HEK293 (cell line): Measurements from ENCODE around the gene ST6GAL1.

Experiments used
- GFI1B ChIP-seq: fragments of 450-650 bp; formaldehyde crosslinking; IDR thresholded peaks from 2 replicates; pipeline ENCODE4 v1.5.1; 2016; ENCODE audit warnings: missing biosample characterization, missing genetic modification characterization
- KLF1 ChIP-seq: fragments of 450-650 bp; formaldehyde crosslinking; IDR thresholded peaks from 2 replicates; pipeline ENCODE4 v1.5.1; 2016; ENCODE audit warnings: missing biosample characterization, missing genetic modification characterization
- KLF16 ChIP-seq: fragments of 450-650 bp; formaldehyde crosslinking; IDR thresholded peaks from 2 replicates; pipeline ENCODE4 v1.5.1; 2017; ENCODE audit warnings: missing biosample characterization, missing genetic modification characterization
- OVOL3 ChIP-seq: fragments of 450-650 bp; formaldehyde crosslinking; IDR thresholded peaks from 2 replicates; pipeline ENCODE4 v1.5.1; 2016; ENCODE audit warnings: missing biosample characterization, missing genetic modification characterization
- RBAK ChIP-seq: fragments of 450-650 bp; formaldehyde crosslinking; IDR thresholded peaks from 2 replicates; pipeline ENCODE4 v1.5.1; 2016; ENCODE audit warnings: missing biosample characterization, missing genetic modification characterization
- TCF7L2 ChIP-seq: IDR thresholded peaks from 2 replicates; pipeline ENCODE4 v1.6.1; 2011; ENCODE audit warnings: low read depth, mild to moderate bottlenecking, inconsistent platforms, low read length, moderate library complexity, borderline replicate concordance
- ZNF521 ChIP-seq: fragments of 450-650 bp; formaldehyde crosslinking; IDR thresholded peaks from 2 replicates; pipeline ENCODE4 v1.5.1; 2017; ENCODE audit warnings: missing biosample characterization, mild to moderate bottlenecking, missing genetic modification characterization
- ZNF548 ChIP-seq: fragments of 450-650 bp; formaldehyde crosslinking; IDR thresholded peaks from 2 replicates; pipeline ENCODE4 v1.5.1; 2016; ENCODE audit warnings: missing biosample characterization, missing genetic modification characterization
- ZNF561 ChIP-seq: fragments of 450-650 bp; IDR thresholded peaks from 2 replicates; pipeline ENCODE4 v1.5.1; 2018; ENCODE audit warnings: missing biosample characterization, missing genetic modification characterization, borderline replicate concordance
- ZNF701 ChIP-seq: fragments of 450-650 bp; formaldehyde crosslinking; IDR thresholded peaks from 2 replicates; pipeline ENCODE4 v1.5.1; 2016; ENCODE audit warnings: missing biosample characterization, missing genetic modification characterization
- TF ChIP-seq, protein P1 (sequence below): fragments of 450-650 bp; formaldehyde crosslinking; IDR thresholded peaks from 2 replicates; pipeline ENCODE4 v1.5.1; 2017; ENCODE audit warnings: missing biosample characterization, missing genetic modification characterization
- TF ChIP-seq, protein P2 (sequence below): fragments of 450-650 bp; formaldehyde crosslinking; IDR thresholded peaks from 2 replicates; pipeline ENCODE4 v1.5.1; 2016; ENCODE audit warnings: missing biosample characterization, missing genetic modification characterization
- TF ChIP-seq, protein P3 (sequence below): fragments of 450-650 bp; formaldehyde crosslinking; IDR thresholded peaks from 2 replicates; pipeline ENCODE4 v1.5.1; 2016; ENCODE audit warnings: missing biosample characterization, missing genetic modification characterization

DNA sequence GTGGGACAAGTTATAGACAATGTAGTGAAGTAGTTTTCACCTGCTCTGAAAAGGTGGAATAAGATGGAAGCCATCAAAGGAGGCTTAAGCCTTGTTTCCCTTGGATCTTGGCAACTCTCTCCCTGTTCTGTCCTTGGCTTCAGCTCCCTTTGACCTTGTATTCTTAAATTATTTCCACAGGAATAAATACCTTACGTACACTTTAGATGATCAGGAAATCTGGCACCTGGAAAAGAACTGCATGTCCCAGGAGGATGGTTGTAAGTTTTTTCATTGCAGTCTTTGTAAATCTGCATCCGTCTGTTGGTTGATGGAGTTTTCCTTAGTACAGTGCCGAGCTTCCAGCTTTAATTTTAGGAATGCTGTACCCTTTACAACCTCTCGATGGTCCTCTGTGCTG lies 11.8 kb downstream of the ST6GAL1 start:
- TF ChIP-seq KLF16 (tag by site-specific recombination) (no peak), ZNF561 (tag by site-specific recombination) (no peak), ZNF548 (tag by site-specific recombination) (no peak), ZNF521 (no peak), KLF1 (no peak), OVOL3 (tag by site-specific recombination) (no peak), RBAK (tag by site-specific recombination) (no peak), GFI1B (tag by site-specific recombination) (no peak), TCF7L2 (no peak), ZNF701 (no peak)
- TF ChIP-seq, protein P1, sequence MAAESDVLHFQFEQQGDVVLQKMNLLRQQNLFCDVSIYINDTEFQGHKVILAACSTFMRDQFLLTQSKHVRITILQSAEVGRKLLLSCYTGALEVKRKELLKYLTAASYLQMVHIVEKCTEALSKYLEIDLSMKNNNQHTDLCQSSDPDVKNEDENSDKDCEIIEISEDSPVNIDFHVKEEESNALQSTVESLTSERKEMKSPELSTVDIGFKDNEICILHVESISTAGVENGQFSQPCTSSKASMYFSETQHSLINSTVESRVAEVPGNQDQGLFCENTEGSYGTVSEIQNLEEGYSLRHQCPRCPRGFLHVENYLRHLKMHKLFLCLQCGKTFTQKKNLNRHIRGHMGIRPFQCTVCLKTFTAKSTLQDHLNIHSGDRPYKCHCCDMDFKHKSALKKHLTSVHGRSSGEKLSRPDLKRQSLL = no peak
- TF ChIP-seq, protein P2, sequence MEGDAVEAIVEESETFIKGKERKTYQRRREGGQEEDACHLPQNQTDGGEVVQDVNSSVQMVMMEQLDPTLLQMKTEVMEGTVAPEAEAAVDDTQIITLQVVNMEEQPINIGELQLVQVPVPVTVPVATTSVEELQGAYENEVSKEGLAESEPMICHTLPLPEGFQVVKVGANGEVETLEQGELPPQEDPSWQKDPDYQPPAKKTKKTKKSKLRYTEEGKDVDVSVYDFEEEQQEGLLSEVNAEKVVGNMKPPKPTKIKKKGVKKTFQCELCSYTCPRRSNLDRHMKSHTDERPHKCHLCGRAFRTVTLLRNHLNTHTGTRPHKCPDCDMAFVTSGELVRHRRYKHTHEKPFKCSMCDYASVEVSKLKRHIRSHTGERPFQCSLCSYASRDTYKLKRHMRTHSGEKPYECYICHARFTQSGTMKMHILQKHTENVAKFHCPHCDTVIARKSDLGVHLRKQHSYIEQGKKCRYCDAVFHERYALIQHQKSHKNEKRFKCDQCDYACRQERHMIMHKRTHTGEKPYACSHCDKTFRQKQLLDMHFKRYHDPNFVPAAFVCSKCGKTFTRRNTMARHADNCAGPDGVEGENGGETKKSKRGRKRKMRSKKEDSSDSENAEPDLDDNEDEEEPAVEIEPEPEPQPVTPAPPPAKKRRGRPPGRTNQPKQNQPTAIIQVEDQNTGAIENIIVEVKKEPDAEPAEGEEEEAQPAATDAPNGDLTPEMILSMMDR (tag by site-specific recombination) = no peak
- TF ChIP-seq, protein P3, sequence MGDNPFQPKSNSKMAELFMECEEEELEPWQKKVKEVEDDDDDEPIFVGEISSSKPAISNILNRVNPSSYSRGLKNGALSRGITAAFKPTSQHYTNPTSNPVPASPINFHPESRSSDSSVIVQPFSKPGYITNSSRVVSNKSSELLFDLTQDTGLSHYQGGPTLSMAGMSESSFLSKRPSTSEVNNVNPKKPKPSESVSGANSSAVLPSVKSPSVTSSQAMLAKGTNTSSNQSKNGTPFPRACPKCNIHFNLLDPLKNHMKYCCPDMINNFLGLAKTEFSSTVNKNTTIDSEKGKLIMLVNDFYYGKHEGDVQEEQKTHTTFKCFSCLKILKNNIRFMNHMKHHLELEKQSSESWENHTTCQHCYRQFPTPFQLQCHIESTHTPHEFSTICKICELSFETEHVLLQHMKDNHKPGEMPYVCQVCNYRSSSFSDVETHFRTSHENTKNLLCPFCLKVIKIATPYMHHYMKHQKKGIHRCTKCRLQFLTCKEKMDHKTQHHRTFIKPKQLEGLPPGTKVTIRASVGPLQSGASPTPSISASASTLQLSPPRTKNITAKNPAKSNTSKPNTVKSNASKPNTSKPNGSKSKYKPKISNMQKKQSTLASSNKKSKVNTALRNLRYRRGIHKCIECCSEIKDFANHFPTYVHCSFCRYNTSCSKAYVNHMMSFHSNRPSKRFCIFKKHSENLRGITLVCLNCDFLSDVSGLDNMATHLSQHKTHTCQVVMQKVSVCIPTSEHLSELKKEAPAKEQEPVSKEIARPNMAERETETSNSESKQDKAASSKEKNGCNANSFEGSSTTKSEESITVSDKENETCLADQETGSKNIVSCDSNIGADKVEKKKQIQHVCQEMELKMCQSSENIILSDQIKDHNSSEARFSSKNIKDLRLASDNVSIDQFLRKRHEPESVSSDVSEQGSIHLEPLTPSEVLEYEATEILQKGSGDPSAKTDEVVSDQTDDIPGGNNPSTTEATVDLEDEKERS (tag by site-specific recombination) = no peak
